GM18499 (cell line): Measurements from ENCODE around the gene NHSL1.

ENCODE experiments used
- ATAC-seq: cut with Tn5 transposase; IDR thresholded peaks from one replicate; pipeline ENCODE4 v1.9.1; 2021; ENCODE audit warnings: moderate number of reproducible peaks; ENCODE audit not compliant: insufficient read depth, unreplicated experiment

NHSL1 gene

GRCh38 chr6:138525355-138525754 lies 26.1 kb upstream of the NHSL1 start:
- no peak for ATAC-seq

- no peak for ATAC-seq
These were observed 25.2 kb upstream of the NHSL1 start for GRCh38 chr6:138524526-138524925.

GRCh38 chr6:138523347-138524210 lies 24.3 kb upstream of the NHSL1 start:
- ATAC-seq, result no peak

- ATAC-seq, result no peak
These were observed 23.3 kb upstream of the NHSL1 start for GRCh38 chr6:138522611-138523010.

- ATAC-seq, result no peak
These were observed 22.5 kb upstream of the NHSL1 start for GRCh38 chr6:138521790-138522189.

GRCh38 chr6:138520463-138520862 lies 21.2 kb upstream of the NHSL1 start:
- no peak for ATAC-seq

- no peak for ATAC-seq
These were observed 18.8 kb upstream of the NHSL1 start for GRCh38 chr6:138518054-138518453.

GRCh38 chr6:138517635-138518034 lies 18.3 kb upstream of the NHSL1 start:
- no peak for ATAC-seq

- no peak for ATAC-seq
These were observed 16.5 kb upstream of the NHSL1 start for GRCh38 chr6:138515657-138516248.

- no peak for ATAC-seq
These were observed 15.7 kb upstream of the NHSL1 start for GRCh38 chr6:138514860-138515540.

GRCh38 chr6:138512609-138513008 lies 13.3 kb upstream of the NHSL1 start:
- no peak for ATAC-seq

GRCh38 chr6:138510093-138510492 lies 10.8 kb upstream of the NHSL1 start:
- ATAC-seq, result no peak

- ATAC-seq, result no peak
These were observed 10.1 kb upstream of the NHSL1 start for GRCh38 chr6:138509371-138509770.

GRCh38 chr6:138508676-138508988 lies 9.3 kb upstream of the NHSL1 start:
- no peak for ATAC-seq

- no peak for ATAC-seq
These were observed 8.8 kb upstream of the NHSL1 start for GRCh38 chr6:138507977-138508675.

- no peak for ATAC-seq
These were observed 5.7 kb upstream of the NHSL1 start for GRCh38 chr6:138504764-138505689.

- no peak for ATAC-seq
These were observed 4.8 kb upstream of the NHSL1 start for GRCh38 chr6:138503881-138504680.

GRCh38 chr6:138502546-138502945 lies 3.3 kb upstream of the NHSL1 start:
- no peak for ATAC-seq

- ATAC-seq, result no peak
These were observed 1.7 kb upstream of the NHSL1 start for GRCh38 chr6:138500867-138501446.
